GM18508 (cell line): ENCODE measurements around the gene SMAGP.
"Not testable (repeated sequence)": the region's sequence is repeated elsewhere in the genome, so short reads cannot be mapped to it uniquely, and the experiment has no call there.

Experiments used
- ATAC-seq: cut with Tn5 transposase; IDR thresholded peaks from one replicate; pipeline ENCODE4 v1.9.1; 2021; ENCODE audit warnings: moderate number of reproducible peaks; ENCODE audit not compliant: insufficient read depth, unreplicated experiment

SMAGP gene, protein sequence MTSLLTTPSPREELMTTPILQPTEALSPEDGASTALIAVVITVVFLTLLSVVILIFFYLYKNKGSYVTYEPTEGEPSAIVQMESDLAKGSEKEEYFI

DNA sequence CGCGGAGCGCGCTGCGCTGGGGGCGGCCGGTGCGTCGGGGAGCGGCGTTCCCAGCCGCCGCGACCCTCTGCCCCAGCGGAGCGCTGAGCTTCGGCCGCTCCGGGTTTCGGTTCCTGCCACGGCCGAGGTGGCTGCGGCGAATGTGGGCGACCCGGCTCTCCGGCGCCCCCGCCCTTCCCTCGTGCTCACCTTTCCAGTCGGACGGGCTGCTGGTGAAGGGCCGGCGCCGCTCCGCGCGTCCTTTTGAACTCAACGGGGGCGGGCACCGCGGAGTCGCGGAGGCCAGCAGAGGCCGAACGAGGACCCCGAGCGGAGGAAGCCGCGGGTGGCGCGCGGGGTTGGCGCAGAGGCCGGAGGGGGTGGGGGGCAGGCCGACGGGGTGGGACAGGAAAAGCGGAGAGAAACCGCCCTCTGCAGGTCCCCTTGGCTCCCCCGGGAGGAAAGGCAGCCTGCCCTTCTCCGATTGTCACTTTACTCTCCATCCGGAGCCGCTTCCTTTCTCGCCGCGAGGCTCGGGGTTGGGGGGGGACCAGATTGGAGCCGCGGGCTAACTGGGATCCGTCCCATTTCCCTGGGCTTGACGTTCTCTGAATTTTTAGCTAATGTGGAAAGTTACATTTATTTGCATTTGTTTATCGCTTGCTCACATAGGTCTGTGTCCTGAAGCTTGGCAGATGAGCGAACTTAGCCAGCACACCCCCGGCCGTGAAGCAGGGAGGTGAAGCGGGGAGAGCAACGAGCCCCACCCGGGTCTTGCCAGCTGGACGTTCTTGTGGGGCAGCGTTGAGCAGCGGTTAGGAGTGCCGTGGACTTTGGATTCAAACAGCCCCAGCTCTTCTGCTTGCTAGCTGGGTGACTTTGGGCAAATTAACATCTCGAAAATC lies at the start of gene SMAGP:
Gene SMAGP (minus strand): TSS at position 349 of the 884 bp plus-strand sequence. CDS start 1,137 bp downstream, outside the sequence.
- no peak for ATAC-seq

DNA sequence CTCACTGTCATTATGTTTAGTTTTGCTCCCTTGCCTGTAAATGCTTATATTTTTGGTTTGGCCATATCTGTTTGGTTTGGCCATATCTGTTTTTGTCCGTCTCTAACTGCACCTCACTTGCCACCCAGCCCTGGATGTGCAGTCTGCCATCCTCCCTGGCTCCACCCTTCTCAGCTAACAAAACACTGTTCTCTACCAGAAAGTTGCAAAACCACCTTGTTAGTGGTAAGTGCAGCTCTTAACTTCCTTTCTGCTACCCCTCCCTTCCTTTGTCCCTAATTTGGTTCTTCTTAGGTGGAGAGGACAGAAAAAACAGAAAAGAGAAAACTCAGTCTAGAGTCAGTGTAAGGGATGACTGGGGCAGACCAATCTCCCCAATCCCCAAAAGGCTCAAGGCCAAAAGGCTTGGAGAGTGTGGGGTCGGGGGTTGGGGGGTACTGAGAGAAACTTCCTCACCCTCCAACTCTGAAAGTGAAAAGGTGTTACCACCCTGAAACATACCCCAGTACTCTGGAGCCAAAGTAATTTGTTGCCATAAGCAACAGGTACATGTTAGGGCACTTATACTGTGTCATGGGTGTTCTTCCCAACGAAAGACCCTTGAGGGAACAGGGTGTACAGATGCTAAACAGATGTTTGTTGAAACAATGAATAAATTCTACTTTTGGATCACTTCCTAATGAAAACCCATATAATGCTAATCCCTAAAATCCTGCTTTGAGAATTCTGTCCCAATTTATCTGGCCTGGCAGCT lies 48.8 kb upstream of the SMAGP start:
- ATAC-seq: no peak

DNA sequence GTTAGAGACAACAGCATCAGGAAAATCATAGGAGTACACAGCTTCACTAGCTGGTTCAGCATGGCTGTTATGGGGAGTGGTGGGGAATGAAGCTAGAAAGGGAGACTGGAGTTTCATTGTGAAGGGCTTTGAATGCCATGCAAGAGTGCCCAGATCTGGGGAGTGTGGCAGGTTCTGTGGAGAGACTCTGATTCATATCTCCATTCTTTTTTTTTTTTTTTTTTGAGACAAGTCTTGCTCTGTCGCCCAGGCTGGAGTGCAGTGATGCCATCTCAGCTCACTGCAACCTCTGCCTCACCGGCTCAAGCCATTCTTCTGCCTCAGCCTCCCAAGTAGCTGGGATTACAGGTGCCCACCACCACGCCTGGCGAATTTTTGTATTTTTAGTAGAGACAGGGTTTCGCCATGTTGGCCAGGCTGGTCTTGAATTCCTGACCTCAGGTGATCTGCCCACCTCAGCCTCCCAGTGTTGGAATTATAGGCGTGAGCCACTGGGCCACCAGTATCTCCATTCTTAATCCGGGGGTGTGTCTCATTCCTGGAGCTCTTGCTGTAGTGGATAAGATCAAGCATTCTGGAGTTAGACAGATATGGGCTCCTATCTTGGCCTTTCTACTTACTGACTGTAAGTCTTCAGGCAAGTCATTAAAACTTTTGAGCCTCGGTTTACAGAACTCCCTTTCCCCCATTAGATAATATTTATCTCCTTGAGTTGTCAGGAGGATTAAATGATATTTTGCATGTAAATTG lies 48.0 kb upstream of the SMAGP start:
- not testable (repeated sequence) for ATAC-seq

DNA sequence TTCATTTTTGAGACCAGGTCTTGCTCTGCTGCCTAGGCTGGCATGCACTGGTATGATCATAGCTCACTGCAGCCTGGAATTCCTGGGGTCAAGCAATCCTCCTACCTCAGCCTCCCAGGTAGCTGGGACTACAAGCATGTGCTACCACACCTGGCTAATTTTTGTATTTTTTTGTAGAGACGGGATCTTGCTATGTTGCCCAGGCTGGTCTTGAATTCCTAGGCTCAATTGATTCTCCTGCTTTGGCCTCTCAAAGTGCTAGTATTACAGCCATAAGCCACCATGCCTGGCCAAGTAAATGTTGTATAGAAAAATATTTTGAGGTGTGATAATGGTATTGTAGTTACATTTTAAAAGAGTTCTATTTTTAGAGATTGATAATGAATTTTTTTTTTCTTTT lies 41.2 kb upstream of the SMAGP start:
- no peak for ATAC-seq

DNA sequence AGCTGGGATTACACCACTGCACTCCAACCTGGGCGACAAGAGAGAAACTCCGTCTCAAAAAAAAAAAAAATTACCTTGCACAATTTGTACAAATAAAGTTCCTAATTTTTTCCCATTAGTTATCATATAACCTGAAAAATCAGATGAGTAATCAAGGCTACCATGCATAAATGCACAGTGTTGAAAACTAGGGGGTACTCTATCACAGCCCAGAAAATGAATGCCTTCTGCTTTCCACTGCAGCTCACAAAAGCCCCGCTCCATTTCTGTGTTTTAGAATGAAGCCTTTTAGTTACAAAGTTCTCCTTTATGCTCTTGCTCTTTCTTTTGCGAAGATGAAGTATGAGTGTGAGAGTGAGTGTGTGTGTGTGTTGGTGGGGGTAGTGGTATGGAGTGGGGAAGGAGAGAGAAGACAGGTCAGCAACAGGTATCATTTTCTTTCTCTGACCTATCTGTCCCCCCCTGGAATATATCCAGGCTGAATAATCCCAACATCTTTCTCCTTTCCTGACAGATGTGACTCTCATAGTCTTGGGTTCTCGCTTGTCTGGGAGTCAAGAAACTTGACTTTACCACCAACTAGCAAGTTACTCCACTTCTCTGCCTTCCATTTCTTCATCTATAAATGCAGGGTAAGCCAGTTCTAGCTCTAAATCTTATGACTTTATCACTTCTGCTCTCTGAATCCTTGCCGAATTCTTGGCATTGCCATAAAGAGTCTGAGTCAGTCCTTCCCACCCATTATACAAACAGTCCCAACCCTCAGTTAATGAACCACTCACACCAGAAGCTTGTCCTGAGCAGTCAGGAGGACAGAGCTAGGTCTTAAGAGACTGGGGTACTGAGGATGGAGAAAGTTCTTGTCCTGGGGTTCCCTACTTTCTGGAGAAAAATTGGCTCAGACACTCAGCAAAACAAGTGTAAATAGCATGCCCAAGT lies 37.7 kb upstream of the SMAGP start:
- no peak for ATAC-seq

DNA sequence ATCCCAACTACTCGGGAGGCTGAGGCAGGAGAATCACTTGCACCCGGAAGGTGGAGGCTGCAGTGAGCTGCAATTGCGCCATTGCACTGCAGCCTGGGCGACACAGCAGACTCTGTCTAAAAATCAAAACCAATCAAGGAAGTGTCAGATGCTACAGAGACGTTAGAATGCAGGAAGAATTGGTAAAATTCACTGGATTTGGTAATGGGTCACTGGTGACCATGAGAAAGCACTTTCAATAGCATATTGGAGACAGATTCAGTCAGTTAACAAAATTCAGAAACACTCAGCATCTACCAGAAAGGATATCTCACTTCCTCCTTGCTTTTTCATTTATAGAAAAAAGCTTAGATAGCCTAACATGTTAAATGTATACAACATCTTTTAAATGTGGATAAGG lies 36.3 kb upstream of the SMAGP start:
- no peak for ATAC-seq

DNA sequence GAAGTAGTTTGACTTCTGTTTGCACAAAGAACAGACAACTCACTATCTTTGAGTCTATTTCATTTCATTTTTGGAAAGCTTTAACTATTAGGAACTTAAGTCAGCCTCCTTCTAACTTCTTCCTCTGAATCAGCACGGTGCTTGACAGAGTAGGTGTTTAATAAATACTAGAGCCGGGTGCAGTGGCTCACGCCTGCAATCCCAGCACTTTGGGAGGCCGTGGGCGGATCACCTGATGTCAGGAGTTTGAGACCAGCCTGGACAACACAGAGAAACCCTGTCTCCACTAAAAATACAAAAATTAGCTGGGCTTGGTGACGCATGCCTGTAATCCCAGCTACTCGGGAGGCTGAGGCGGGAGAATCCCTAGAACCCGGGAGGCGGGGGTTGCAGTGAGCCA lies 30.6 kb upstream of the SMAGP start:
- not testable (repeated sequence) for ATAC-seq

DNA sequence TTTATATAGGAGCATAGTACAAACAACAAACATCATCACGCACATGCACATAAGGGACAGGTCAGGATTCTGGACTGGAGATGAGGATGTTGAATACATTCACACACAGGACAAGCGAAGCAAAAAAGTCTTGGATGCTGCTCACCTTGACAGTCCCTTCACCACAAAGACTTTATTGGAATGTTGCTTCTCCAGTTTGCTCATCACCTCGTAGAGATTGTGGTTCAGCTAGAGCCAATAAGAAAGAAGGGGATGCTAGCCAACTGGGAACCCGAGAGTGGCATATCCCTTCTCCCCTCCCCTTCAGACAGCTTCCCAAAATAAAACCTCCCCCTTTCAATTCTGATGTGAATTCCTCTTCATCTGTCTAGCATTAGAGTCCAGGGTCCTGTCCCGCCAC lies 25.4 kb upstream of the SMAGP start:
- no peak for ATAC-seq

DNA sequence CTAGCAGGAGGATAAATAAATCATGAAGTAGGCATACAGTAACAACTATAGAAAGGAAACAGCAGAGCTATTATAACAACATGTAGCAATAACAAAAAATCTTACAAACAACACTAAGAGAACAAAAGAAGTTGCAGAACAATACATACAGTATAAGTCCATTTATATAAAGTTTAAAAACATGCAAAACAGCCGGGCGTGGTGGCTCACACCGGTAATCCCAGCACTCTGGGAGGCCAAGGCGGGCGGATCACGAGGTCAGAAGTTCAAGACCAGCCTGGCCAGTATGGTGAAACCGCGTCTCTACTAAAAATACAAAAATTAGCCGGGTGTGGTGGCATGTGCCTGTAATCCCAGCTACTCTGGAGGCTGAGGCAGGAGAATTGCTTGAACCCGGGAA lies 23.9 kb upstream of the SMAGP start:
- not testable (repeated sequence) for ATAC-seq

DNA sequence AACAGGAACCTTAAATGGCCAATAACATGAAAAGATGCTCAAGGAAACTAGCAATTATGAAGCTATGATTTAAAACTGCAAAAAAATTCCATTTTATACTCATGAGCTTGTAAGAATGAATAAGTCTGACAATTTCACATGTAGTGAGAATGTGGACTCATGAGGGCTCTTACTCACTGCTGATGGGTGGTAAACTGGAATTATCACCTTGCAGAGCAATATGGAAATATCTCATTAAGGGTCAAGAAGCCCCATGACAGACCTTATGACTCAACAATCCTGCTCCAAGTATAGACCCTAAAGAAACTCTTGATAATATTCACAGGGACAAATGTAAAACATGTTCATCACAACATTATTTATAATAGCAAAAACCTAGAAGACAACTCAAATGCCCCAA lies 23.5 kb upstream of the SMAGP start:
- no peak for ATAC-seq

DNA sequence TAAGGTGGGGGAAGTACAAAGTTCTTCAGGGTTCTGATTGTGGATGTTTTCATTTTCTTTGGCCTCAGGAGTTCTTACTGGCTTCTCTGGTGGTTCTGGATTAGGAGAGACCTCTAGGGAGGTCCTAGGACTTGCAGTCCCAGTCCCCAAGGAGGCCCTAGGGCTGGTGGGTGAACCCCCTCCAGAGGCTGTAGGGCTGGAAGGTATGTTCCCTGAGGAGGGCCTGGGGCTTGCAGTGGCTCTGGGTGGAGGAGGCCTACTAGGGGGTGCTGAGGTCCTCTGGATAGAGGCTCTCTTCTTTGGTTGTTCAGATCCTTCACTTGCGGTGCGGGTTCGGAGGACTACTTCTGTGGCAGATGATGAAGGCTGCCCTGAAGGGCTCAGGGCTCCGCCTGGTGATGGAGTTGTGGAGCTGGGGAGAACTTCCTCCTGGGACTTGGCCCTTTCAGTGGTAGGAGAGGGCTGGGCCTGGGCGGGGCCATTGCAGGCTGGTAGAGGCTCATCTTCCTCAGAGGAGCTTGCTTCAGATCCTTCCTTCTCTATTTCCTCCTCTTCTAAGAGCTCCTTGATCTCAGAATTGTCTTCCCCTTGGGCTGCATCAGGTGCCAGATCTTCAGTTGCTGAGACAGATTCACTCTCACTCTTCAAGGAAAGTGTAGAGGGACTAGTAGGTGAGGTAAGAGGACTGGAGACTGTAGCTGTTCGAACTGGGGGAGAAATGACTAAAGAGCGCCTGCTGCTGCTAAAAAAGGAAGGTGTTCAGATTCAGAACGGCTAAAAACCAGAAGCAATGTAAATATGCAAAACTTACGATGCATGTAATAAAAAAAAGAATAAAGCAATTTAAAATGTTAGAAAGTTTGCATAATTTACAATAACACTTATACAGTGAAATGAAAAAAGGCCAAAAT lies 21.6 kb upstream of the SMAGP start:
- not testable (repeated sequence) for ATAC-seq

DNA sequence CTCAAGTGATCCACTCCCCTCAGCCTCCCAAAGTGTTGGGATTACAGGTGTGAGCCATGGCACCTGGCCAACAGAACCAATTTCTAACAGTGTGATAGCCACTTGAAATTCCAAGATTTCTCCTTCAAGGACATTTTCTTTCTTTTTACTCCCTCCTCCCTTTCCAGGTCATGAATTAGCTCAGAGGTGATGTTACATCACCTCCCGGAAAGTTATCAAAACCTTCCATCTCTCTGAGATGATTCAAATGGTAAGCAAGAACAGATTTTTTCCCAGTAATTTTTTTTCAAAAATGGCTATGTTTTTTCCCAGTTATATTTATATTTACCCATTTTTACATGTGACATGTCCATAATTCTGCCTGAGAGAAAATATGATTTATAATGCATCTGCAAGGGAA lies 15.6 kb upstream of the SMAGP start:
- ATAC-seq: no peak

DNA sequence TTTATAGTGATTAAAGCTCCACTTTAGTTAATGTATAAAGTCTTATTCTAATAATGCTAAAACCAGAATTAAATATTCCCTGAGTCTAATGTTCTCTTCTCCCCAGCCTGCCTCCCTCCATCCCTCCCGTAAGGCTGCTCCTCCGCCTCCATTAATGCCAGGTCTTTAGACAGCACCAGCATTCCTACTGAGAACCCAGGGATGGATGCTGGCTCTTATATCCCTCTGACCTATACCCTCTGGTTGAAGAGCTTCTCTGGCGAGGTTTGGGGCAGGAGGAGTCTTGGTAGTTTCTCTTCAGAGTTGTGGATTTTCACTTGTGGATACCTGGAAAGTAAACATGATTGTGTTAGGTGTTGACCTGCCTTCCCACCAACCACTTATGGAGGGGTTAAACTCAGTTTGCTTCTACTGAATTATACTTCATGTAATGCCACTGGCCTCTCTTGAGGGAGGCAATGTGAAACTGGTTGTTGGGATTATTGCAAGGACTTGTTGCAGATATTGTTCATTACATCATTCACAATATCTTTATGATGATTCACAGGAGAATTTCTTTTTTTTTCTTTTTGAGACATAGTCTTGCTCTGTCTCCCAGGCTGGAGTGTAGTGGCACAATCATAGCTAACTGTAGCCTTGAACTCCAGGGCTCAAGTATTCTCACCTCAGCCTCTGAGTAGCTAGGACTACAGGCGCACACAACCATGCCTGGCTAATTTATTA lies 11.1 kb upstream of the SMAGP start:
- no peak for ATAC-seq

DNA sequence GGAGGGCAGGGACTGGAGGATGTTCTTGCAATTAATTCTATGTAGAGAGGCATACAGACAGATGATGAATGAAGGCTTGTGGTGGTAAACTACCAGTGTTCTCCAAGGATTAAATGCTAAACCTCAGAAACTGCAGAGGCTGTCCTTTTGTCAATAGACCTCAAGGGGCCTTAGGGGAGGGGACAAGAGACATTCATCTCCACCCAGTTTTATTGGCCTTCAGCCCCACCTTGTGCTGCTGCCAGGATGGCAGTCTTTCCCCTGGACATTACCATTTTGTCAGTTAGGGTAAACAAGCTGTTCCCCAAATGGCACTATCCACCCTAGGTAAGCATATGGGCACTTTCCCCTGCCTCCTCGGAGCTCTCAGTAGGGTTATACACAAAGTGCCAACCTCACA lies 4.9 kb upstream of the SMAGP start:
- no peak for ATAC-seq

DNA sequence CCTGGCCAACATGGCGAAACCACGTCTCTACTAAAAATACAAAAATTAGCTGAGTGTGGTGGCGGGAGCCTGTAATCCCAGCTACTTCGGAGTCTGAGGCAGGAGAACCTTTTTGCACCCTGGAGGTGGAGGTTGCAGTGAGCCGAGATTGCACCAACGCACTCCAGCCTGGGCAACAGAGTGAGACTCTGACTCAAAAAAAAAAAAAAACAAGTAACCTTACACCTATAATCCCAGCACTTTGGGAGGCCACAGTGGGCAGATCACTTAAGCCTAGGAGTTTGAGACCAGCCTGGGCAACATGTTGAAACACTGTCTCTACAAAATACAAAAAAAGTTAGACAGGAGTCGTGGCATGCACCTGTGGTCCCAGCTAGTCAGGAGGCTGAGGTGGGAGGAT lies 2.6 kb upstream of the SMAGP start:
- ATAC-seq: not testable (repeated sequence)

DNA sequence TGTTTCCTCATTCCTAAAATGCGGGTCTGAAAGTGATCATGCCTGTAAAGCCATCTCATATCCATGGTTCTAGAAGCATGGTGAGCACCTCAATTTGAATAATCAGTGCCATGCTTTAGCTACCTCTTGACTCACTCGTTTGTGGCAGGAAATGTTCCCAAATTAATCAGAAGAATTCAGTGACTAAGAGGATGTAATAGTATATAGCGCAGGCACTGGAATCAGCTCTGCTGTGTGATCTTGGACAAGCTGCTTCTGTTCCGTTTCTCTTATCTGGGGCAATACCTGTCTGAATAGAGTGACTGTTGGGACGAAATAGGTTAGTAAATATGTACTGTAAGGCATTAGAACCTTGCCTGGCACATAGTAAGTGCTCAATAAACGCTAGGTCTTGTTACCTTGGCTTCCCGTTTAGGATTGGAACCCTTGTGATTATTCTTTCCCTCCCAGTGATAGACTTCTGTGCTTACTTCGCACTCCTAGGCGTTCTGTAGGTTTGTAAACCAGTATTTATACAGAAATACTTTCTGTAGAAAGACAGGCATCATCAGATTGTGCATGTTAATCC lies 820 bp upstream of the SMAGP start:
- ATAC-seq: no peak

DNA sequence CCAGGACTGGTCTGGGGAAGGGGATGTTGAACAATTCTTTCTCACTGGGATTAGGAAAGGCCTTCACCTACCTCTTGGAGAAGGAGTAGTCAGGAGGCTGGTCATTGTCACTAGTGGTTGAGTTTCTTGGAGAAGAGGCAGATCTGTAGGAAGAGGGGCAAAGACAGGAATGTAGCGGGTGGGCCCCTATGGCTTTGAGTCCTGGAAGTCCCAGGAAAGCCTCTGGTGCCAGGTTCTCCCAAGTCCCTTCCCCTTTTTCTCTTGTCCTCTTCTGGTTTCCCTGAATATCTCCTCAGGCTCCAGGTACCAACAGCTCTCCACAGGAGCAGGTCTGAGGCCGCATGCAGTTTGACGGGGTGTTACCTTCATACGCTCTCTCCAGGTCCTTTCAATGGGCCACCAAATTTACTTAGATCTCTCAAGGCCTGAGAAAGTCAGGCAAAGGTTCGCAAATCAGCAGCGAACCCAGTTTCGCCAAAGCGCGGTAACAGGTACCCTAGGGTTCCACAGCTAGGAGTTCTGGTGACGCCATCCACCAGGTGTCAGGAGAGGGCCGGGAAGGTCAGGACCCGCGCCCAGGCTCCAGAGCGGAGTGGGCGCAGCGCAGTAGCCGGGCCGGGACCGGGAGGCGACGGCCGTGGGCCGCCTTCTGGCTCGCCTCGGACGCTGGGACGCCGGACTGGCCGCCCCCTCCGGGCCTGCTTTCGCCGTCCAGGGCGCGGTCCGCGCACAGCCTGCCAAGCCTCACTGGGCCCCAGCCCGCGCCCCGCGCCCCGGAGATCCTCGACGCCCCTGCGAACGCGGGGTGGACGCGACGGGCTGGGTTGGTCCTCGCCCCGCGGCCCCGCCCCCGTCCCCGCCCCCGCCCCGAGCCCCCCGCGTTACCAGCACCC lies 795 bp downstream of the SMAGP start:
- no peak for ATAC-seq
